GM13976 (cell line): ENCODE measurements around the gene SIN3B.

Source experiments
- DNase-seq: peaks from one replicate; pipeline ENCODE4 v3.0.0; 2012; ENCODE audit warnings: low spot score
- in situ Hi-C: fragments of 300-500 bp; cut with MboI; formaldehyde crosslinking; loops from one replicate; pipeline ENCODE4 v1.12.0; 2022; ENCODE audit warnings: low sequenced_read_pairs, mixed read lengths, inconsistent platforms; ENCODE audit not compliant: unreplicated experiment
- TF ChIP-seq, protein P1 (sequence below): IDR thresholded peaks from 2 replicates; pipeline ENCODE4 v1.5.1; 2012; ENCODE audit warnings: borderline replicate concordance, mild to moderate bottlenecking; ENCODE audit not compliant: insufficient read depth; ENCODE audit errors: extremely low read depth, missing control alignments, control extremely low read depth

SIN3B gene

DNA sequence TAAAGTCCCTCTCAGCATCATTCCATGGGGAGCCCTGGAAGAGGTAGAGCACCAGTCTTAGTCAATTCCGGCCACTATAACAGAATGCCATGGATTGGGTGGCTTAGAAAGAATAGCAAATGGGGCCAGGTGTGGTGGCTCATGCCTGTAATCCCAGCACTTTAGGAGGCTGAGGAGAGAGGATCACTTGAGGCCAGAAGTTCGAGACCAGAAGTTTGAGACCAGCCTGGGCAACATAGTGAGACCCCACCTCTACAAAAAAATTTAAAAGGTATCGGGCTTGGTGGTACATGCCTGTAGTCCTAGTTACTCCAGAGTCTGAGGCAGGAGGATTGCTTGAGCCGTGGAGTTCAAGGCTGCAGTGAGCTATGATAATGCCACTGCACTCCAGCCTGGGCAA is 25.0 kb upstream of the SIN3B start:
- TF ChIP-seq, protein P1, sequence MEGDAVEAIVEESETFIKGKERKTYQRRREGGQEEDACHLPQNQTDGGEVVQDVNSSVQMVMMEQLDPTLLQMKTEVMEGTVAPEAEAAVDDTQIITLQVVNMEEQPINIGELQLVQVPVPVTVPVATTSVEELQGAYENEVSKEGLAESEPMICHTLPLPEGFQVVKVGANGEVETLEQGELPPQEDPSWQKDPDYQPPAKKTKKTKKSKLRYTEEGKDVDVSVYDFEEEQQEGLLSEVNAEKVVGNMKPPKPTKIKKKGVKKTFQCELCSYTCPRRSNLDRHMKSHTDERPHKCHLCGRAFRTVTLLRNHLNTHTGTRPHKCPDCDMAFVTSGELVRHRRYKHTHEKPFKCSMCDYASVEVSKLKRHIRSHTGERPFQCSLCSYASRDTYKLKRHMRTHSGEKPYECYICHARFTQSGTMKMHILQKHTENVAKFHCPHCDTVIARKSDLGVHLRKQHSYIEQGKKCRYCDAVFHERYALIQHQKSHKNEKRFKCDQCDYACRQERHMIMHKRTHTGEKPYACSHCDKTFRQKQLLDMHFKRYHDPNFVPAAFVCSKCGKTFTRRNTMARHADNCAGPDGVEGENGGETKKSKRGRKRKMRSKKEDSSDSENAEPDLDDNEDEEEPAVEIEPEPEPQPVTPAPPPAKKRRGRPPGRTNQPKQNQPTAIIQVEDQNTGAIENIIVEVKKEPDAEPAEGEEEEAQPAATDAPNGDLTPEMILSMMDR = no peak
- no peak for DNase-seq
- in situ Hi-C loops = no loop called here

DNA sequence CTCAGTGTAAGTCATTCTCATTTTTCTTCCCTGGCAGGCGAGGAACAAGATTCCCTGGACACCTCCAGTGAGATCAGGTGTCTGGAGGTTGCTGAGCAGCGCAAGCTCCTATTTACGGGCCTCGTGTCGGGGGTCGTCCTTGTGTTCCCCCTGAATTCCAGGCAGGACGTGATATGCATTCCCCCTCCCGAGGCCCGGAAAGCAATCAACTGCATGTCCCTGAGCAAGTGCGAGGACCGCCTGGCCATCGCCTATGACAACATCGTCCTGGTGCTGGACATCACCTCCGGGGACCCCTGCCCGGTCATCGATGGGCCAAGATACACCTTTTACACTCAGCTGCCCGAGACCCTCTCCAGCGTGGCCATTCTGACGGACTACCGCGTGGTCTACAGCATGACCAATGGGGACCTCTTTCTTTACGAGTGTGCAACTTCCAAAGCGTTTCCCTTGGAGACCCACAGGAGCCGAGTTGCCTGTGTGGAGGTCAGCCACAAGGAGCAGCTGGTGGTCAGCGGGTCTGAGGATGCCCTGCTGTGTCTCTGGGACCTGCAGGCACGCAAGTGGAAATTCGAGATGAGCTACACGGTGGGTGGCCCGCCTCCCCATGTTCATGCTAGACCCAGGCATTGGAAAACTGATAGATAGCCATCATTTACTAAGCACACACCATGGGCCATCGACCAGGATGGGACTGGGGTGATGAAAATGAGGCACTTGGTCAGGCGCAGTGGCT is 21.5 kb upstream of the SIN3B start:
- in situ Hi-C loops = no loop called here
- DNase-seq = no peak
- TF ChIP-seq, protein P1 = no peak

DNA sequence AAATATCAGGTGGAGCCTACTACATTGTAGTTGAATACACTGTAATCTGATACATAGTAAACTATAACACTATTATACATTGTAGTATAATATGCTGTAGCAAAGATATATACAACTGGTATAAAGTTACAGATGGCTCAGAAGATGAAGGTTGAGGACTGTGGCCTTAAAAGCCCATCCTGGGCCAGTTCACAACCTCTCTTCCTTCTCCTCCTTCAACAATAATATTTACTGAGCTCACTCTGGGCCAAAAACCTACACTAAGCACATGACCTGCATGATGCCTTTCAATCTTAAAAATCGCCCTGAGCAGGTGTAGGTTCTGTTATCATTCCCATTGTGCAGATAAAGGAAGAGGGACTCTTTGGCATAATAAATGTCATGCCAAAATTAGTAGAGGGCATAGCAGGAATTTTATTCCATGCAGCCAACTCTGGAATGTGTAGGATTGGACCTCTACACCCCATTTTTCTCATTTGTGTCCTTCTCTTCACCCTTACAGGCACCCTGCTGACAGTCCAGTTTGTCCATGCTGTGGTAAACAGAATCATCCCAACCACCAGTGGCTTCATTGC is 14.6 kb upstream of the SIN3B start:
- in situ Hi-C loops = no loop called here
- DNase-seq = no peak
- TF ChIP-seq, protein P1 = no peak

DNA sequence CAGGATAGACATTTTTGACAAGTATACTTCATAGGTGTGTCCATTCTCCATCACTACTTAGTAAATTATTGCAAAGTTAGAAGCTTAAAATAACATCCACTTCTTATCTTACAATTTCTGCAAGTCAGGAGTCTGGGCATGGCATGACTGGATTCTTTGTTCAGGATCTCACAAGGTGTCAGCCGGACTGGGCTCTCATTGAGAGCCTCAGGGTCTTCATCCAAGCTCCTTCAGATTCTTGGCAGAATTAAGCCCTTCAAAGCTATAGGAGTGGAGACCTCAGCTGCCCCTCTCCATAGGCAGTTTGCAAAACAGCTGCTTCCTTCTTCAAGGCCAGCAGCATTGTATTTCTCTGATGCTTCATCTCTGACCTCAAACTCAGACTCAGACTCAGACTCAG is 9.1 kb upstream of the SIN3B start:
- TF ChIP-seq, protein P1 = no peak
- no peak for DNase-seq
- in situ Hi-C loops = no loop called here

DNA sequence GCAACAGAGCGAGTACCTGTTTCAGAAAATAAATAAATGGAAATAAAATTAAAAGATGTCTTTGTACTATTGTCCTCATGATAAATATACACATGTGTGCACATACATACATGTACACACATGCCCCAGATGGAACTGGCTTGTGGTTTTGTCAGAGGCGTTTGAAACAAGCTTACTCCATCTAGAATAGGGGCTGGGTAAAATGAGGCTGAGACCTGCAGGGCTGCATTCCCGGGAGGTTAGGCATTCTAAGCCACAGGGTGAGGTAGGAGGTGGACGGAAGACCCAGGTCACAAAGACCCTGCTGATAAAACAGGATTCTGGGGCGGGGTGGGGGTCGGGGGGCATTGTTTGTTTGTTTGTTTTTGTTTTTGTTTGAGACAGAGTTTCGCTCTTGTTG is 8.1 kb upstream of the SIN3B start:
- TF ChIP-seq, protein P1 = no peak
- in situ Hi-C loops = no loop called here
- no peak for DNase-seq

DNA sequence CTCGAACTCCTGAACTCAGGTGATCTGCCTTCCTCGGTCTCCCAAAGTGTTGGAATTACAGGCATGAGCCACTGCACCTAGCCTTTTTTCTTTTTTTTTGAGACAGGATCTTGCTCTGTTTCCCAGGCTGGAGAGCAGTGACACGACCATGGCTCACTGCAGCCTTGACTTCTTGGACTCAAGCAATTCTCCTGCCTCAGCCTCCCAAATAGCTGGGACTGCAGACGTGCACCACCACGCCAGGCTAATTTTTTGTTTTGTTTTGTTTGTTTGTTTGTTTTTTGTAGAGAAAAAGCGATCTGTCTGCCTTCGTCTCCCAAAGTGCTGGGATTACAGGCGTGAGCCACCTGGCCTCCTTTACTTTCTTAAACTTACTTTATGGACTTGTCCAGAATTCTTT is 6.5 kb upstream of the SIN3B start:
- TF ChIP-seq, protein P1 = no peak
- DNase-seq = no peak
- in situ Hi-C loops = no loop called here

DNA sequence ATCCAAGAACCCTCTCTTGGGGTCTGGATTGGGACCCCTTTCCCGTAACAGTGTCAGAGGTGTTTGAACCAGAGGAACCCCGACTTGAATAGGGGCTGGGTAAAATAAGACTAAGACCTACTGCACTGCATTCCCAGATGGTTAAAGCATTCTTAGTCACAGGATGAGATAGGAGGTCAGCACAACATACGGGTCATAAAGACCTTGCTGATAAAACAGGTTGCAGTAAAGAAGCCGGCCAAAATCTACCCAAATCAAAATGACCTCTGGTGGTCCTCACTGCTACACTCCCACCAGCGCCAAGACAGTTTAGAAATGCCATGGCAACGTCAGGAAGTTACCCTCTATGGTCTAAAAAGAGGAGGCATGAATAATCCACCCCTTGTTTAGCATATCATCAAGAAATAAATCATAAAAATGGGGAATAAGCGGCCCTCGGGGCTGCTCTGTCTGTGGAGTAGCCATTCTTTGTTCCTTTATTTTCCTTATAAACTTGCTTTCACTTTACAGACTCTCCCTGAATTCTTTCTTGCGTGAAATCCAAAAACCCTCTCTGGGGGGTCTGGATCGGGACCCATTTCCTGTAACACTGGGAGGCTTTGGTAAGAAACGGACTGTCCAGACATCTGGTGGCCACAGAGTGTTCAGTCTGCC is 4.4 kb upstream of the SIN3B start:
- TF ChIP-seq, protein P1 = no peak
- in situ Hi-C loops = no loop called here
- no peak for DNase-seq
